ENCODE measurements around the gene ATAD3C.
A peak's percentile ranks its signal among the peaks of the same experiment; 100 is the strongest.
"Not testable (repeated sequence)": the region's sequence is repeated elsewhere in the genome, so short reads cannot be mapped to it uniquely, and the experiment has no call there.

The ATAD3C gene
- 0 to 0.54 (median 0.14) reads per million in 4 experiments for total RNA-seq

GRCh38 chr1:1449099-1449739 is at the start of gene ATAD3C:
TSS of gene ATAD3C (plus strand) at chr1:1449689. CDS start at chr1:1450684, 995 bp downstream.
- DNase-seq = no peak

GRCh38 chr1:1399872-1400575 is 49.5 kb upstream of the ATAD3C start:
- DNase-seq = no peak

- no peak for DNase-seq
These were observed 48.7 kb upstream of the ATAD3C start for GRCh38 chr1:1400576-1401456.

- DNase-seq = no peak
These were observed 48.0 kb upstream of the ATAD3C start for GRCh38 chr1:1401457-1402010.

GRCh38 chr1:1402072-1402900 is 47.2 kb upstream of the ATAD3C start:
- no peak for DNase-seq

- DNase-seq = not testable (repeated sequence)
These were observed 46.5 kb upstream of the ATAD3C start for GRCh38 chr1:1402901-1403392.

- DNase-seq = no peak
These were observed 45.8 kb upstream of the ATAD3C start for GRCh38 chr1:1403653-1404052.

- DNase-seq = no peak
These were observed 43.2 kb upstream of the ATAD3C start for GRCh38 chr1:1406101-1406820.

GRCh38 chr1:1406821-1407635 is 42.5 kb upstream of the ATAD3C start, which contains the start of gene MRPL20:
TSS of gene MRPL20 (minus strand) at chr1:1407293. CDS start at chr1:1407217, 76 bp downstream.
- DNase-seq = peak; percentile 91

GRCh38 chr1:1407636-1408318 is 41.7 kb upstream of the ATAD3C start:
- no peak for DNase-seq

- DNase-seq = not testable (repeated sequence)
These were observed 39.3 kb upstream of the ATAD3C start for GRCh38 chr1:1410238-1410637.

- DNase-seq = no peak
These were observed 37.9 kb upstream of the ATAD3C start for GRCh38 chr1:1411626-1412025.

- not testable (repeated sequence) for DNase-seq
These were observed 37.1 kb upstream of the ATAD3C start for GRCh38 chr1:1412311-1412902.

GRCh38 chr1:1415751-1416150 is 33.7 kb upstream of the ATAD3C start:
- DNase-seq = no peak

- not testable (repeated sequence) for DNase-seq
These were observed 32.1 kb upstream of the ATAD3C start for GRCh38 chr1:1417396-1417795.

- DNase-seq = not testable (repeated sequence)
These were observed 31.5 kb upstream of the ATAD3C start for GRCh38 chr1:1417825-1418463.

- DNase-seq = no peak
These were observed 30.8 kb upstream of the ATAD3C start for GRCh38 chr1:1418464-1419362.

All from effector CD8-positive, alpha-beta T cell (primary cell).